GM19328 (cell line): ENCODE data around the gene DIS3L2.
"Not testable (repeated sequence)": the region's sequence is repeated elsewhere in the genome, so short reads cannot be mapped to it uniquely, and the experiment has no call there.

Experiments
- ATAC-seq: cut with Tn5 transposase; IDR thresholded peaks from one replicate; pipeline ENCODE4 v1.9.1; 2021; ENCODE audit warnings: mild to moderate bottlenecking, moderate library complexity; ENCODE audit not compliant: unreplicated experiment

The DIS3L2 gene

GRCh38 chr2:232381204-232382031 lies 419.9 kb downstream of the DIS3L2 start:
- ATAC-seq, result not testable (repeated sequence)

GRCh38 chr2:232382331-232383225 lies 421.1 kb downstream of the DIS3L2 start:
- no peak for ATAC-seq

GRCh38 chr2:232384466-232384865 lies 423.0 kb downstream of the DIS3L2 start:
- no peak for ATAC-seq

GRCh38 chr2:232385058-232385457 lies 423.5 kb downstream of the DIS3L2 start:
- ATAC-seq, result not testable (repeated sequence)

GRCh38 chr2:232385660-232386489 lies 424.4 kb downstream of the DIS3L2 start:
- ATAC-seq, result no peak

GRCh38 chr2:232386490-232386739 lies 424.9 kb downstream of the DIS3L2 start:
- ATAC-seq, result no peak
